Activated naive CD4-positive, alpha-beta T cell treated with anti-CD3 and anti-CD28 coated beads, Interleukin-2, amount 50 U/mL, for 16 hours (primary cell): Measurements from ENCODE around the gene XIST.
"Not testable (repeated sequence)": the region's sequence is repeated elsewhere in the genome, so short reads cannot be mapped to it uniquely, and the experiment has no call there.

Experiments
- DNase-seq: peaks from one replicate; pipeline ENCODE4 v3.0.0-alpha.2; 2020

Gene XIST

GRCh38 chrX:73838123-73838522, 14.4 kb downstream of the XIST start:
- no peak for DNase-seq

- DNase-seq, result no peak
These were observed 15.5 kb downstream of the XIST start for GRCh38 chrX:73836956-73837477.

- no peak for DNase-seq
These were observed 18.3 kb downstream of the XIST start for GRCh38 chrX:73834219-73834618.

GRCh38 chrX:73832319-73832718, 20.2 kb downstream of the XIST start:
- DNase-seq, result no peak

GRCh38 chrX:73831500-73831899, 21.0 kb downstream of the XIST start:
- DNase-seq, result no peak

- DNase-seq, result no peak
These were observed 21.8 kb downstream of the XIST start for GRCh38 chrX:73830489-73831414.

- DNase-seq, result no peak
These were observed 22.5 kb downstream of the XIST start for GRCh38 chrX:73829890-73830466.

GRCh38 chrX:73828080-73828720, 24.3 kb downstream of the XIST start:
- DNase-seq, result no peak

- no peak for DNase-seq
These were observed 25.1 kb downstream of the XIST start for GRCh38 chrX:73827406-73827805.

GRCh38 chrX:73826996-73827395, 25.5 kb downstream of the XIST start:
- no peak for DNase-seq

GRCh38 chrX:73825569-73825968, 26.9 kb downstream of the XIST start:
- no peak for DNase-seq

GRCh38 chrX:73823473-73824004, 29.0 kb downstream of the XIST start:
- no peak for DNase-seq

GRCh38 chrX:73822775-73823174, 29.7 kb downstream of the XIST start:
- no peak for DNase-seq

- DNase-seq, result no peak
These were observed 30.5 kb downstream of the XIST start for GRCh38 chrX:73821921-73822559.

GRCh38 chrX:73819864-73820558, 32.5 kb downstream of the XIST start:
- not testable (repeated sequence) for DNase-seq

- no peak for DNase-seq
These were observed 34.1 kb downstream of the XIST start for GRCh38 chrX:73818200-73819116.

- DNase-seq, result no peak
These were observed 34.9 kb downstream of the XIST start for GRCh38 chrX:73817393-73818199.

- no peak for DNase-seq
These were observed 40.3 kb downstream of the XIST start for GRCh38 chrX:73812256-73812655.

- not testable (repeated sequence) for DNase-seq
These were observed 48.4 kb downstream of the XIST start for GRCh38 chrX:73804109-73804508.

GRCh38 chrX:73799888-73800287, 52.6 kb downstream of the XIST start:
- no peak for DNase-seq
